HepG2 (cell line): Measurements from ENCODE around the gene GALR3.

Source experiments
- ERF ChIP-seq: IDR thresholded peaks from 2 replicates; pipeline ENCODE4 v1.6.1; 2018; ENCODE audit warnings: missing biosample characterization, missing genetic modification reagents
- ETV6 ChIP-seq: sonication (generic); formaldehyde crosslinking; conservative IDR thresholded peaks from 2 replicates; pipeline ENCODE4 v1.4.0; 2020; ENCODE audit warnings: missing genetic modification reagents
- EZH2 ChIP-seq: conservative IDR thresholded peaks from 2 replicates; pipeline ENCODE4 v1.6.1; 2012; ENCODE audit warnings: mild to moderate bottlenecking, low read depth, low read length, moderate library complexity
- ZNF274 ChIP-seq: sonication (generic); formaldehyde crosslinking; IDR thresholded peaks from 2 replicates; pipeline ENCODE4 v1.5.1; 2020; ENCODE audit warnings: mild to moderate bottlenecking, missing genetic modification reagents

GRCh38 chr22:37817705-37818408 is 5.3 kb upstream of the GALR3 start:
- peak; percentile 79; the same call in 1 of the 2 replicates for TF ChIP-seq ZNF274
- no peak; the same call in 1 of the 2 replicates for TF ChIP-seq ETV6 (CRISPR knock-in tag)
- peak; percentile 91; the same call in 1 of the 2 replicates for TF ChIP-seq ERF
- TF ChIP-seq EZH2, result no peak
